Measurements from ENCODE around the gene C16orf96.

The C16orf96 gene

DNA sequence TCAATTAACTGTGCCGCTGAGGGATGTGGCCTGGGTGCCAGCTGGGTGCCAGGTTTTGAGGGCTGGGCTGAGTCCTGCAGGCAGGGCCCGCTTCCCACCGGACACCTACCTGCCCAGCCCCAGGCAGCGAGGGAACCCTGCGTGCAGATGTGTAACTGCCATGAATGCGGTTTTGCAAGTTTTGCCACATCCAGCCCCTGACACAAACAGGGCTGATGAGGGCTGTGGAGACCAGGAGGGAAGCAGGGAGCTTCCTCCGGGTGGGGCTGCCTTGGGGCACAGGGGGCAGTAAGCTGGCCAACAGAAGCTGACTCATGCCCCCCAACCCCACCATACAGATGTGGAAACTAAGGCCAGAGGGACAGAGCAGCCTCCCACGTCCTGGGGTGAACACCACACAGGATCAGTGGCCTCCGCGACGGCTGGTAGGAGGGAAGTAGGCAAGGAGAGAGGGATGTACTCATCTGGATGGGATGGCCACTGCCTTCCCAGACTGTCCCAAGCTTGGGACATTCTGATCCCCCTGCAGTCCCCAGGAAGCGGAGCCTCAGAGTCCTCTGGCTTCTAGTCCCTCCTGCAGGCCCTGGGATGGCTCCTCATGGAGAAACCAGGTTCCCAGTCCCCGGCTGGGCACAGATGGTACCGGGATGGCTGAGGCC is 57.0 kb downstream of the C16orf96 start:
- TF ChIP-seq, protein P1, sequence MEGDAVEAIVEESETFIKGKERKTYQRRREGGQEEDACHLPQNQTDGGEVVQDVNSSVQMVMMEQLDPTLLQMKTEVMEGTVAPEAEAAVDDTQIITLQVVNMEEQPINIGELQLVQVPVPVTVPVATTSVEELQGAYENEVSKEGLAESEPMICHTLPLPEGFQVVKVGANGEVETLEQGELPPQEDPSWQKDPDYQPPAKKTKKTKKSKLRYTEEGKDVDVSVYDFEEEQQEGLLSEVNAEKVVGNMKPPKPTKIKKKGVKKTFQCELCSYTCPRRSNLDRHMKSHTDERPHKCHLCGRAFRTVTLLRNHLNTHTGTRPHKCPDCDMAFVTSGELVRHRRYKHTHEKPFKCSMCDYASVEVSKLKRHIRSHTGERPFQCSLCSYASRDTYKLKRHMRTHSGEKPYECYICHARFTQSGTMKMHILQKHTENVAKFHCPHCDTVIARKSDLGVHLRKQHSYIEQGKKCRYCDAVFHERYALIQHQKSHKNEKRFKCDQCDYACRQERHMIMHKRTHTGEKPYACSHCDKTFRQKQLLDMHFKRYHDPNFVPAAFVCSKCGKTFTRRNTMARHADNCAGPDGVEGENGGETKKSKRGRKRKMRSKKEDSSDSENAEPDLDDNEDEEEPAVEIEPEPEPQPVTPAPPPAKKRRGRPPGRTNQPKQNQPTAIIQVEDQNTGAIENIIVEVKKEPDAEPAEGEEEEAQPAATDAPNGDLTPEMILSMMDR (IDR thresholded peaks at IDR 0.05; ENCODE audit: borderline replicate concordance, control extremely low read depth, extremely low read depth, insufficient read depth, missing control alignments): no peak
- no peak for DNase-seq (ENCODE audit: low spot score)
- in situ Hi-C loops (cut with MboI; ENCODE audit: low sequenced_read_pairs, unreplicated experiment): no loop called here

DNA sequence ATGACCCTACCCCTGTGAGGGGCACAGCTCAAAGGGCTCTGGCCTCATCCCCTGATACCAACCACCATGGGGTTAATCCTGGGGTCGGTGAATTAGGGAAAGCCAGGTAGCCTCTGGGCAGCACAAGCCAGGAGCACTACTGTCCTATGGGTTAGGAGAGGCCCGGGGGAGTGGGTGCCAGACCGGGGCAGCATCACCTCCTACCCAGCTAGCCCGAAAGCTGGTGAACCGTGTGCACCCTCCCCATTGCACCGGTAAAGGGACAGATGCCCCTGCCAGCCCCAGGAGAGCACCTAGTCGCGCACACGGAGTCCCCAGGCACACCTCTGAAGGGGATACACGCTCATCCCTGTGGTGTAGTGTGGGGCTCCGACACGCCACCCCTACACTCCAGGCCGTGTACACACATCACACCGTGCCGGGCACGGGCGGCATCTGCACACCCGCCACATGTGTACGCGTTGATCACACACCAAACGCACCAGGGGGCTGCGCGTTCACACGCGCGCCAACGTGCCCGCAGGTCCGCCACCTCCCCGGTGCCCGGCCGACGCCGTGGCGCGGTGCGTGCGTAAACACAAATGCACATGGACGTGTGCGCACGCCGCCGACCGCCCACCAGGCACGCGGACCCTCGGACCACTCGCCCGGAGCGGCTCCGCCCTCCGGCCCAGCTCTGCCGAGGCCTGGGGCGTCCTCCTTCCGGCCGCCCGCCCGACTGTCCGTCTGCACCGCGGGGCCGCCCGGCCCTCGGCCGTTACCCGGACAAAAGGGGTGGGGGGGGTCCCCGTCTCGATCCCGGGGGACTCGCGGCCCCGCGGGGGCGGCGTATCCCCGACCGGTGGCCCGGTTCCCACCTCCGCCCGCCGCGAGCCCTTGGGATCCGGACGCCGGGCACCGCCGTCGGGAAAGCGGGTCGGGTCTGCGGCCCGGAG is 57.8 kb downstream of the C16orf96 start:
- TF ChIP-seq, protein P1 (IDR thresholded peaks at IDR 0.05; ENCODE audit: borderline replicate concordance, control extremely low read depth, extremely low read depth, insufficient read depth, missing control alignments): no peak
- DNase-seq (ENCODE audit: low spot score): peak; percentile 72
- in situ Hi-C loops (cut with MboI; ENCODE audit: low sequenced_read_pairs, unreplicated experiment): no loop called here

DNA sequence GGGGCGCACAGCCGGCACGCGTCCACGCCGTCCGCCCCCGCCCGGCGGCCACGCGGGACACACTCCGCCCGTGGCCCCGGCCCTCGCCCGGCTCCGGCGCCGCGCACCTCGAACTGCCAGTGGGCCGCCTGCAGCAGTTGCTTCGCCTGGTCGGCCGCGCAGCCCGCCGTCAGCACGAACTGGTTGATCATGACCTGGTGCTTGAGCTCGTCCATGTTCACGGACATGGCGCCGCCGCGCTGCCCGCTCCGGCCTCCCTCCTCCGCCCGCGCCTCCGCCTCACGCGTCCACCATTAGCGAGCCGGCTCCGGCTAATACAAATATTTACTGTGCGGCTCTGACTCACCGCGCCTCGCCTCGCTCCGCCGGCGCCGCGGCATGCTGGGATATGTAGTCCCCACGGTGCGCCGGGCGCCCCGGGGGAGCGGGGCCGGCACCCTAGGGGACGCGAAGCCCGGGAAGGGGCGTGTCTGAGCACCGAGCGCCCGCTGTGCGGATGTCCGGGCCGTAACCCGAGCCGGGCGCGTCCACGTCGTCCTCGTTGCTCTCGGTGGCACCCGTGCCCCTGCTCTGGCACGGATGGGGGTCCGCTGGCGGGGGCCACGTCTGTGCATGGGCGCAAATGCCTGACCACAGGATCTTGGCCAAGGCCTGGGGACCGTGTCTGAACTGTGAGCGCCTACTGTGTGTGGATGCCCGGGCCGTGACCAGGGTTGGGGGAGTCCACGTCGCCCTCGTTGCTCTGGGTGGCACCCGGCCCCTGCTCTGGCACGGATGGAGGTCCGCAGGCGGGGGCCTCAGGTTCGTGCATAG is 58.6 kb downstream of the C16orf96 start, which contains the start of gene UBALD1:
Gene UBALD1 (minus strand): TSS at position 318 of the 813 bp plus-strand sequence. CDS start 91 bp downstream, at position 227.
- TF ChIP-seq, protein P1 (IDR thresholded peaks at IDR 0.05; ENCODE audit: borderline replicate concordance, control extremely low read depth, extremely low read depth, insufficient read depth, missing control alignments): no peak
- in situ Hi-C loops (cut with MboI; ENCODE audit: low sequenced_read_pairs, unreplicated experiment): no loop called here
- peak; percentile 94 for DNase-seq (ENCODE audit: low spot score)

DNA sequence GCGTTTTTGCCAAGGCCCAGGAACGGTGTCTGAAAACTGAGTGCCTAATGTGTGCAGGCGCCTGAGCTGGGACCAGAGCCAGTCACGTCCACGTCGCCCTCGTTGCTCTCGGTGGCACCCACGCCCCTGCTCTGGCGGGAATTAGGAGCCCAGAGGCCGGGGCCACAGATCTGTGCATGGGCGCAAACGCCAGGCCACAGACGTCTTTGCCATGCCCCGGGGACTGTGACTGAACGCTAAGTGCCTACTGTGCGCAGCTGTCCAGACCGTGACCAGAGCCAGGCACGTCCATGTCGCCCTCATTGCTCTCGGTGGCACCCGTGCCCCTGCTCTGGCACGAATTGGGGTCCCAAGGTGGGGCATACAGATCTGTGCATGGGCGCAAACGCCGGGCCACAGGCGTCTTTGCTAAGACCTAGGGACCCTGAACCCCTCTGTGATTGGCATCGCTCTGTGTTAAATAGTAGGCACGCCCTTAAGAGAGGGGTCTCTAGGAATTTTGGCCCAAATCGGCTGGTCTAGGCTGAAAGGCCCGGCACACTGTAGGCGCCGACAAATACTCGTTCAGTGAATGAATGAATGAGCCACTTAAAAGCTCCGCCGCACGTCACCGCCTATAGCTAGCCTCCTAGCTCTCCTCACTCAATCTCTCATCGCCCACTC is 59.4 kb downstream of the C16orf96 start:
- in situ Hi-C loops (cut with MboI; ENCODE audit: low sequenced_read_pairs, unreplicated experiment): no loop called here
- TF ChIP-seq, protein P1 (IDR thresholded peaks at IDR 0.05; ENCODE audit: borderline replicate concordance, control extremely low read depth, extremely low read depth, insufficient read depth, missing control alignments): no peak
- no peak for DNase-seq (ENCODE audit: low spot score)

DNA sequence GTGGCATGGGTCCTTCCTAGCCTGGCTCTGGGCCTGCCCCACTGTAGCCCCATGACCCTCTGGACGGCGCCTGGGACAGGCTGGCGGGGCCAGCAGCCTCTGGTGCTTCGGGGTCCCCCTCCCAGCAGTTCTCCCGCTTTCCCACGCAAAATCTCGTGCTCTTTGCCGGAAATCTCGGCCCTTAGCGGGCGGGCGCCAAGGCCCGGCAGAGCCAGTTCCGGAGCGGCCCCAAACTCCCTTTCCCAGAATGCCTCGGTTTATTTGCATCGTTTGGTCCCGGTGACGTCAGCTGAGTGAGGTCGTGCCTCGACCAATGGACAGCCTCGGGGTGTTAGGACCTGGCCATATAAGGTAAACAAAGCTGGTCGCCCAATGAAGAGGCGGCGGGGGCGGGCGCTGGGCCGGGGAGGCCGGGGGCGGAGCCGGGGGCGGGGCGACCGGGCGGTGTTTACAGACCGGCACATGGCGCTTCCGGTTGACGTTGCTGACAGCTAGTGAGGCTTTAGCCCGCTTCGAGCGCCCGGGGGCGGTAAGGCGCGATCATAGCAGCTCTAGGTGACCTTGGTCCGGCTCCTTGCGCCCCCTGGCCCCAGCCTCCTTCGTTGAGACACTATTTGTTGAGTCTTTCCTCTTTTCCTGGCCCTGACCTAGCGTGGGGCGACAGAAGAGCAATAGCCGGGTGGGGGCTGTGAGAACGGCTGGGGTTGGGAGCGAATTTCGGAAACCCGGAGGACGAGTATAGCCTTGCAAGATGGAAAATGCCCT is 60.1 kb downstream of the C16orf96 start:
- DNase-seq (ENCODE audit: low spot score): peak; percentile 97
- TF ChIP-seq, protein P1 (IDR thresholded peaks at IDR 0.05; ENCODE audit: borderline replicate concordance, control extremely low read depth, extremely low read depth, insufficient read depth, missing control alignments): peak; percentile 66
- in situ Hi-C loops (cut with MboI; ENCODE audit: low sequenced_read_pairs, unreplicated experiment): no loop called here

Measured in GM13976 (cell line).